A549 (cell line): ENCODE results near the gene SEC11A.

Experiments
- CHD2 ChIP-seq: fragments of 150-350 bp; IDR thresholded peaks from 2 replicates; pipeline ENCODE4 v1.6.1; 2014; ENCODE audit warnings: low read length; ENCODE audit not compliant: partially characterized antibody
- GATA3 ChIP-seq: IDR thresholded peaks from 2 replicates; pipeline ENCODE4 v1.6.1; 2012; ENCODE audit warnings: borderline replicate concordance
- HOXB13 ChIP-seq: fragments of 250-450 bp; sonication (Bioruptor Pico); IDR thresholded peaks from 2 replicates; pipeline ENCODE4 v1.5.0; 2020; ENCODE audit warnings: low read depth, mild to moderate bottlenecking, moderate library complexity
- MYC ChIP-seq: IDR thresholded peaks from 2 replicates; pipeline ENCODE4 v1.6.1; 2012; ENCODE audit warnings: mild to moderate bottlenecking, inconsistent platforms, low read length, improper control_type of control experiment, borderline replicate concordance
- POLR2A ChIP-seq: IDR thresholded peaks from 2 replicates; pipeline ENCODE4 v1.6.1; 2012; ENCODE audit warnings: mild to moderate bottlenecking, low read length
- RAD21 ChIP-seq, 2 experiments: fragments of >200 bp in 1 of 2; sonication (Bioruptor Twin) in 1 of 2; formaldehyde crosslinking in 1 of 2; IDR thresholded peaks in 1 of 2; conservative IDR thresholded peaks in 1 of 2; 2 replicates in 1 of 2; 3 replicates in 1 of 2; pipeline ENCODE4 v1.6.1; 2012 to 2018; ENCODE audit warnings: inconsistent platforms in 1 of 2
- RFX5 ChIP-seq: fragments of 450-650 bp; IDR thresholded peaks from 2 replicates; pipeline ENCODE4 v1.7.1; 2014; ENCODE audit warnings: antibody characterized with exemption, mild to moderate bottlenecking, moderate library complexity
- TF ChIP-seq, protein P1 (sequence below): fragments of >200 bp; sonication (Bioruptor Twin); formaldehyde crosslinking; IDR thresholded peaks from 3 replicates; pipeline ENCODE4 v1.5.1; 2016
- TF ChIP-seq, protein P2 (sequence below): IDR thresholded peaks from 2 replicates; pipeline ENCODE4 v1.6.1; 2012
- TF ChIP-seq, protein P3 (sequence below): fragments of 200-600 bp; sonication (generic); IDR thresholded peaks from 2 replicates; pipeline ENCODE4 v1.6.1; 2016; ENCODE audit warnings: antibody characterized with exemption, mild to moderate bottlenecking, moderate library complexity
- TF ChIP-seq, protein P4 (sequence below): fragments of 150-350 bp; IDR thresholded peaks from 2 replicates; pipeline ENCODE4 v1.6.1; 2014; ENCODE audit warnings: low read depth, mild to moderate bottlenecking, low read length
- TF ChIP-seq, protein P5 (sequence below): IDR thresholded peaks from 2 replicates; pipeline ENCODE4 v1.6.1; 2012

DNA sequence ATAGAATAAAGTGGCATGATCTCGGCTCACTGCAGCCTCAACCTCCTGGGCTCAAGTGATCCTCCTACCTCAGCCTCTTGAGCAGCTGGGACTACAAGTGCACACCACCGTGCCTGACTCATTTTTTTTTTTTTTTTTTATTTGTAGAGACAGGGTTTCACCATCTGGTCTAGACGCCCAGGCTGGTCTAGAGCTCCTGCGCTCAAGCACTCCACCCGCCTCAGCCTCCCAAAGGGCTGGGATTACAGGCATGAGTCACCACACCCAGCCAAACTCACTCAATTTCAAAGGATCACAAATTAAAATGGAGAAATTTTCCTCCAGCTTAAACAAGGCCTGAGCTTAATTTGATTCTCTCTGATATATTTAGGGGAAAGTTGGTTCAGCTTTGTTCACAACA is 30.6 kb downstream of the SEC11A start:
- TF ChIP-seq HOXB13 (CRISPR knock-in tag) = no peak
- no peak for TF ChIP-seq POLR2A
- TF ChIP-seq, protein P1, sequence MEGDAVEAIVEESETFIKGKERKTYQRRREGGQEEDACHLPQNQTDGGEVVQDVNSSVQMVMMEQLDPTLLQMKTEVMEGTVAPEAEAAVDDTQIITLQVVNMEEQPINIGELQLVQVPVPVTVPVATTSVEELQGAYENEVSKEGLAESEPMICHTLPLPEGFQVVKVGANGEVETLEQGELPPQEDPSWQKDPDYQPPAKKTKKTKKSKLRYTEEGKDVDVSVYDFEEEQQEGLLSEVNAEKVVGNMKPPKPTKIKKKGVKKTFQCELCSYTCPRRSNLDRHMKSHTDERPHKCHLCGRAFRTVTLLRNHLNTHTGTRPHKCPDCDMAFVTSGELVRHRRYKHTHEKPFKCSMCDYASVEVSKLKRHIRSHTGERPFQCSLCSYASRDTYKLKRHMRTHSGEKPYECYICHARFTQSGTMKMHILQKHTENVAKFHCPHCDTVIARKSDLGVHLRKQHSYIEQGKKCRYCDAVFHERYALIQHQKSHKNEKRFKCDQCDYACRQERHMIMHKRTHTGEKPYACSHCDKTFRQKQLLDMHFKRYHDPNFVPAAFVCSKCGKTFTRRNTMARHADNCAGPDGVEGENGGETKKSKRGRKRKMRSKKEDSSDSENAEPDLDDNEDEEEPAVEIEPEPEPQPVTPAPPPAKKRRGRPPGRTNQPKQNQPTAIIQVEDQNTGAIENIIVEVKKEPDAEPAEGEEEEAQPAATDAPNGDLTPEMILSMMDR = no peak
- no peak for TF ChIP-seq CHD2
- TF ChIP-seq, protein P2, sequence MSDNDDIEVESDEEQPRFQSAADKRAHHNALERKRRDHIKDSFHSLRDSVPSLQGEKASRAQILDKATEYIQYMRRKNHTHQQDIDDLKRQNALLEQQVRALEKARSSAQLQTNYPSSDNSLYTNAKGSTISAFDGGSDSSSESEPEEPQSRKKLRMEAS = no peak
- TF ChIP-seq, protein P3, sequence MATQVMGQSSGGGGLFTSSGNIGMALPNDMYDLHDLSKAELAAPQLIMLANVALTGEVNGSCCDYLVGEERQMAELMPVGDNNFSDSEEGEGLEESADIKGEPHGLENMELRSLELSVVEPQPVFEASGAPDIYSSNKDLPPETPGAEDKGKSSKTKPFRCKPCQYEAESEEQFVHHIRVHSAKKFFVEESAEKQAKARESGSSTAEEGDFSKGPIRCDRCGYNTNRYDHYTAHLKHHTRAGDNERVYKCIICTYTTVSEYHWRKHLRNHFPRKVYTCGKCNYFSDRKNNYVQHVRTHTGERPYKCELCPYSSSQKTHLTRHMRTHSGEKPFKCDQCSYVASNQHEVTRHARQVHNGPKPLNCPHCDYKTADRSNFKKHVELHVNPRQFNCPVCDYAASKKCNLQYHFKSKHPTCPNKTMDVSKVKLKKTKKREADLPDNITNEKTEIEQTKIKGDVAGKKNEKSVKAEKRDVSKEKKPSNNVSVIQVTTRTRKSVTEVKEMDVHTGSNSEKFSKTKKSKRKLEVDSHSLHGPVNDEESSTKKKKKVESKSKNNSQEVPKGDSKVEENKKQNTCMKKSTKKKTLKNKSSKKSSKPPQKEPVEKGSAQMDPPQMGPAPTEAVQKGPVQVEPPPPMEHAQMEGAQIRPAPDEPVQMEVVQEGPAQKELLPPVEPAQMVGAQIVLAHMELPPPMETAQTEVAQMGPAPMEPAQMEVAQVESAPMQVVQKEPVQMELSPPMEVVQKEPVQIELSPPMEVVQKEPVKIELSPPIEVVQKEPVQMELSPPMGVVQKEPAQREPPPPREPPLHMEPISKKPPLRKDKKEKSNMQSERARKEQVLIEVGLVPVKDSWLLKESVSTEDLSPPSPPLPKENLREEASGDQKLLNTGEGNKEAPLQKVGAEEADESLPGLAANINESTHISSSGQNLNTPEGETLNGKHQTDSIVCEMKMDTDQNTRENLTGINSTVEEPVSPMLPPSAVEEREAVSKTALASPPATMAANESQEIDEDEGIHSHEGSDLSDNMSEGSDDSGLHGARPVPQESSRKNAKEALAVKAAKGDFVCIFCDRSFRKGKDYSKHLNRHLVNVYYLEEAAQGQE = no peak
- no peak for TF ChIP-seq RFX5
- no peak for TF ChIP-seq GATA3
- TF ChIP-seq MYC = no peak
- TF ChIP-seq, protein P4, sequence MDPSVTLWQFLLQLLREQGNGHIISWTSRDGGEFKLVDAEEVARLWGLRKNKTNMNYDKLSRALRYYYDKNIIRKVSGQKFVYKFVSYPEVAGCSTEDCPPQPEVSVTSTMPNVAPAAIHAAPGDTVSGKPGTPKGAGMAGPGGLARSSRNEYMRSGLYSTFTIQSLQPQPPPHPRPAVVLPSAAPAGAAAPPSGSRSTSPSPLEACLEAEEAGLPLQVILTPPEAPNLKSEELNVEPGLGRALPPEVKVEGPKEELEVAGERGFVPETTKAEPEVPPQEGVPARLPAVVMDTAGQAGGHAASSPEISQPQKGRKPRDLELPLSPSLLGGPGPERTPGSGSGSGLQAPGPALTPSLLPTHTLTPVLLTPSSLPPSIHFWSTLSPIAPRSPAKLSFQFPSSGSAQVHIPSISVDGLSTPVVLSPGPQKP = no peak
- TF ChIP-seq RAD21 (conservative IDR thresholded peaks at IDR 0.05 in 1 of 2, IDR thresholded peaks at IDR 0.05 in 1 of 2) = no peak
- TF ChIP-seq, protein P5, sequence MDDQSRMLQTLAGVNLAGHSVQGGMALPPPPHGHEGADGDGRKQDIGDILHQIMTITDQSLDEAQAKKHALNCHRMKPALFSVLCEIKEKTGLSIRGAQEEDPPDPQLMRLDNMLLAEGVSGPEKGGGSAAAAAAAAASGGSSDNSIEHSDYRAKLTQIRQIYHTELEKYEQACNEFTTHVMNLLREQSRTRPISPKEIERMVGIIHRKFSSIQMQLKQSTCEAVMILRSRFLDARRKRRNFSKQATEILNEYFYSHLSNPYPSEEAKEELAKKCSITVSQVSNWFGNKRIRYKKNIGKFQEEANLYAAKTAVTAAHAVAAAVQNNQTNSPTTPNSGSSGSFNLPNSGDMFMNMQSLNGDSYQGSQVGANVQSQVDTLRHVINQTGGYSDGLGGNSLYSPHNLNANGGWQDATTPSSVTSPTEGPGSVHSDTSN = no peak
